D721Med (cell line): ENCODE data around the gene TMEM170B.

Source experiments
- DNase-seq: peaks from one replicate; pipeline ENCODE4 v3.0.0; 2011; ENCODE audit warnings: low spot score; ENCODE audit not compliant: insufficient read length
- FAIRE-seq: peaks from 2 replicates; lab custom pipeline; 2011; peaks lifted over from hg19 to GRCh38; lab: Jason Lieb, UNC
- TF ChIP-seq, protein P1 (sequence below): IDR thresholded peaks from 2 replicates; pipeline ENCODE4 v1.5.1; 2012; ENCODE audit warnings: mild to moderate bottlenecking, control low read depth; ENCODE audit not compliant: insufficient read depth; ENCODE audit errors: missing control alignments

The TMEM170B gene

DNA sequence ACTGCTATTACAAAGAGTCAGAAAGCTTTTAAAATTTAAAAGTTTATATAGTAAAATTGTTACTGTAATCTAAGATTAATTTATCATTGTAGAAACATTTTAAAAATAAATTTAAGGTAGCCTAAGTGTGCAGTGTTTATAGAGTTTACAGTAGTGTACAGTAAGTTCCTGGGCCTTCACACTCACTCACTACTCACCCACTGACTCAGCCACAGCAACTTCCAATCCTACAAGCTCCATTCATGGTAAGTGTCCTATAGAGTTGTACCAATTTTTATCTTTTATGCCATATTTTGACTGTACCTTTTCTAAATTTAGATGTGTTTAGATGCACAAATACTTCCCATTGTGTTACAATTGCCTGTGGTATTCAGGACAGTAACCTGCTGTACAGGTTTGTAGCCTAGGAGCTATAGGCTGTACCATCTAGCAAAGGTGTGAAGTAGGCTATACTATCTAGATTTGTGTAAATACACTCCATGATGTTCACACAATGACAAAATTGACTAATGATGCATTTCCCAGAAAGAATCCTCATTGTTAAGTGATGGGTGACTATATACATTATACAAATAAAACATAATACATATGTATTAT is 10.2 kb upstream of the TMEM170B start:
- TF ChIP-seq, protein P1, sequence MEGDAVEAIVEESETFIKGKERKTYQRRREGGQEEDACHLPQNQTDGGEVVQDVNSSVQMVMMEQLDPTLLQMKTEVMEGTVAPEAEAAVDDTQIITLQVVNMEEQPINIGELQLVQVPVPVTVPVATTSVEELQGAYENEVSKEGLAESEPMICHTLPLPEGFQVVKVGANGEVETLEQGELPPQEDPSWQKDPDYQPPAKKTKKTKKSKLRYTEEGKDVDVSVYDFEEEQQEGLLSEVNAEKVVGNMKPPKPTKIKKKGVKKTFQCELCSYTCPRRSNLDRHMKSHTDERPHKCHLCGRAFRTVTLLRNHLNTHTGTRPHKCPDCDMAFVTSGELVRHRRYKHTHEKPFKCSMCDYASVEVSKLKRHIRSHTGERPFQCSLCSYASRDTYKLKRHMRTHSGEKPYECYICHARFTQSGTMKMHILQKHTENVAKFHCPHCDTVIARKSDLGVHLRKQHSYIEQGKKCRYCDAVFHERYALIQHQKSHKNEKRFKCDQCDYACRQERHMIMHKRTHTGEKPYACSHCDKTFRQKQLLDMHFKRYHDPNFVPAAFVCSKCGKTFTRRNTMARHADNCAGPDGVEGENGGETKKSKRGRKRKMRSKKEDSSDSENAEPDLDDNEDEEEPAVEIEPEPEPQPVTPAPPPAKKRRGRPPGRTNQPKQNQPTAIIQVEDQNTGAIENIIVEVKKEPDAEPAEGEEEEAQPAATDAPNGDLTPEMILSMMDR, result no peak
- DNase-seq, result no peak
- FAIRE-seq, result no peak

GRCh38 chr6:11528996-11529395 is 8.6 kb upstream of the TMEM170B start:
- DNase-seq (no peak), FAIRE-seq (no peak)
- TF ChIP-seq, protein P1, result no peak

DNA sequence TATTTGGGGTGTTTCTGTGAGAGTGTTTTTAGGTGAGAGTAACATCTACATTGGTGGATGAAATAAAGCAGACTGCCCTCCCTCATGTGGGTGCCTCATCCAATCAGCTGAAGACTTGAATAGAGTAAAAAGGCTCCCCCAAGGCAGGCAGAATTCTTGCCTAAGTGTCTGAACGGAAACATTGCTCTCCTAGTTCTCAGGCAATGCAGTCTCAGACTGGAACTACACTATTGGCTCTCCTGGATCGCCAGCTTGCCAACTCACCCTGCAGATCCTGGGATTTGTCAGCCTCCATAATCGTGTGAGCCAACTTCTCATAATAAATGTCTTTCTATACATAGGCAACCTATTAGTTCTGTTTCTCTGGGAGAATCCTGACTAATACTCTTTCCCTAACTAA is 5.5 kb upstream of the TMEM170B start:
- FAIRE-seq, result no peak
- no peak for DNase-seq
- TF ChIP-seq, protein P1, result no peak

GRCh38 chr6:11534561-11534960 is 3.0 kb upstream of the TMEM170B start:
- DNase-seq (no peak), FAIRE-seq (no peak)
- TF ChIP-seq, protein P1, result no peak

- DNase-seq, result no peak
Observed at GRCh38 chr6:11535801-11536230, 1.7 kb upstream of the TMEM170B start.

DNA sequence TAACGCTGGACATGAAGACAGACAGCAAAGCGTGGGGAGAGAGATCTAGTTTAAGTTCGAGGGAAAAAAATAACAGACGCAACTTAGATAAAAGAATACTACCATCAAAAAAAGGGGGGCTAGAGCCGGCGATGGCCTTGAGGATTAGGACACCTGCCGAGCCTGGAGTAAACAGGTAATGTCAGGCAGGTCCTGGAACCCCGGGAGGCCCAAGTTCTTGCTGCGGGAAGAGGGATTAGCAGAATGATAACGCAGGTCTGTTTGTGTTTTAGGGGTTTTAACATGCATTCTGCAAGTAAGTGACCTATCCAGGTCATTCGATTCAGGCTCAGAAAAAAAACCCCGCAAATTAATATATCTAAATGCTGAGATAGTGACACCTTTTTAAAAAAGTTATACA is 754 bp upstream of the TMEM170B start:
- DNase-seq (no peak), FAIRE-seq (no peak)

More at GRCh38 chr6:11535801-11536230, 1.7 kb upstream of the TMEM170B start:
- TF ChIP-seq, protein P1, result no peak
- FAIRE-seq, result no peak

More for the DNA sequence above, 754 bp upstream of the TMEM170B start:
- TF ChIP-seq, protein P1, result no peak
